HEK293T (cell line): ENCODE results near the gene TRA2B.

Experiments used
- ARNT ChIP-seq: fragments of 450-650 bp; IDR thresholded peaks from 2 replicates; pipeline ENCODE4 v1.6.1; 2017; ENCODE audit warnings: mild to moderate bottlenecking
- BHLHE40 ChIP-seq: fragments of 450-650 bp; IDR thresholded peaks from 2 replicates; pipeline ENCODE4 v1.6.1; 2016; ENCODE audit warnings: mild to moderate bottlenecking, moderate library complexity, borderline replicate concordance
- CTBP1 ChIP-seq: fragments of 450-650 bp; IDR thresholded peaks from 2 replicates; pipeline ENCODE4 v1.6.1; 2016; ENCODE audit warnings: borderline replicate concordance
- ELF4 ChIP-seq: fragments of 450-650 bp; IDR thresholded peaks from 2 replicates; pipeline ENCODE4 v1.6.1; 2017; ENCODE audit warnings: antibody characterized with exemption
- FOXA1 ChIP-seq: fragments of 450-650 bp; IDR thresholded peaks from 2 replicates; pipeline ENCODE4 v1.6.1; 2016; ENCODE audit warnings: mild to moderate bottlenecking
- FOXM1 ChIP-seq: fragments of 450-650 bp; IDR thresholded peaks from 2 replicates; pipeline ENCODE4 v1.6.1; 2017; ENCODE audit warnings: mild to moderate bottlenecking, borderline replicate concordance
- L3MBTL2 ChIP-seq: fragments of 450-650 bp; conservative IDR thresholded peaks from 2 replicates; pipeline ENCODE4 v1.6.1; 2016; ENCODE audit warnings: mild to moderate bottlenecking
- LEF1 ChIP-seq: fragments of 450-650 bp; IDR thresholded peaks from 2 replicates; pipeline ENCODE4 v1.6.1; 2017; ENCODE audit warnings: mild to moderate bottlenecking, borderline replicate concordance
- SP1 ChIP-seq: fragments of 450-650 bp; IDR thresholded peaks from 2 replicates; pipeline ENCODE4 v1.6.1; 2017
- SUZ12 ChIP-seq: fragments of 450-650 bp; IDR thresholded peaks from 2 replicates; pipeline ENCODE4 v1.6.1; 2016; ENCODE audit warnings: mild to moderate bottlenecking
- TARDBP ChIP-seq: fragments of 450-650 bp; IDR thresholded peaks from 2 replicates; pipeline ENCODE4 v1.6.1; 2016
- ZNF384 ChIP-seq: fragments of 450-650 bp; IDR thresholded peaks from 2 replicates; pipeline ENCODE4 v1.6.1; 2016
- TF ChIP-seq, protein P1 (sequence below): fragments of 450-650 bp; IDR thresholded peaks from 2 replicates; pipeline ENCODE4 v1.6.1; 2016

DNA sequence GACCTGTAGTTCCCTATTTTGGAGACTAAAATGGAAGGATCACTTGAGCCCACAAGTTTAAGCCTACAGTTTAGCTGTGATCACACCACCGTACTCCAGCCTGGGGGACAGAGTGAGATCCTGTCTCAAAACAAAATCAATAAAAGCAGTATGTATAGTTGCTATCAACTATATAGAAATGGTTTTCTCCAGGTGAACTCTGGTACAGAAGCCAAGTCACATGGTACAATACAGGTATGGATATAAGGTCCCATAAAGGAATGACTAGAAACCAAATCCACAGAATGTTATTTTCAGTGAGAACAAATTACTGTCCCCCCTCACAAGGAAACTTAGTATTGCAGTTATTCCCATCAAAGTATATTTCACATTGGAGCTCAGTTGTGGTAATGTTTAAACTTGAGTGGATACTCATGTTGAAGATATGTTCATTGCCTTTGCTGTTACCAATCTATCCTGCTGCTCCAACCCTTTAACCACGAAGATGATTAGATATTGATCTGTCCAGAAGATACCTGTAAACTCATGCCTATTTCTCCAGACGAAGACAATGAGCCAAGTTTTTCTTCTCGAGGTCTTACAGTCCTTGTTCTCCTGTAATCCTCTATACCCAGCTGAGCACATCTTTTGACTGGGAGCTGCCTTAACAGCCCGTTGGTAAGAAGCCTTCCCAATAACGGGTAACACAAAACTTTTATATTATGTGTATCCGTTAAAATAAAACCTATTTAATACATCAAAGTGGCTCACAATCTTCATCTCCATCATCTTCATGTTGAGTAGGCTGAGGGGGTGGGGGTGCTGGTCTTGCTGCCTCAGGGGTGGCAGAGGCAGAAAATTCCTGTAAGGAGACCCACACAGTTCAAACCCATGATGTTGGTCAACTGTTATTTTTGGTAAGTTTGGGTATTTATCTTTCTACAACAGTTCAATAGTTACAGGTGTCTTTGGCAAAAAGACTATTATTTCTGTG is 24.6 kb downstream of the TRA2B start:
- TF ChIP-seq SUZ12 (no peak), ZNF384 (no peak; the same call in 1 of the 2 replicates), SP1 (no peak), LEF1 (no peak), TARDBP (no peak), ARNT (no peak), ELF4 (no peak), L3MBTL2 (no peak), FOXA1 (no peak), BHLHE40 (no peak), FOXM1 (no peak), CTBP1 (no peak)
- TF ChIP-seq, protein P1, sequence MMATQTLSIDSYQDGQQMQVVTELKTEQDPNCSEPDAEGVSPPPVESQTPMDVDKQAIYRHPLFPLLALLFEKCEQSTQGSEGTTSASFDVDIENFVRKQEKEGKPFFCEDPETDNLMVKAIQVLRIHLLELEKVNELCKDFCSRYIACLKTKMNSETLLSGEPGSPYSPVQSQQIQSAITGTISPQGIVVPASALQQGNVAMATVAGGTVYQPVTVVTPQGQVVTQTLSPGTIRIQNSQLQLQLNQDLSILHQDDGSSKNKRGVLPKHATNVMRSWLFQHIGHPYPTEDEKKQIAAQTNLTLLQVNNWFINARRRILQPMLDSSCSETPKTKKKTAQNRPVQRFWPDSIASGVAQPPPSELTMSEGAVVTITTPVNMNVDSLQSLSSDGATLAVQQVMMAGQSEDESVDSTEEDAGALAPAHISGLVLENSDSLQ, result no peak
